Heart right ventricle (tissue), 16 donors: ENCODE measurements around the gene RAD51B. TPM values are rescaled to one million over a fixed set of nuclear protein-coding genes. Genes with fewer than 3 reads are reported as not detected.

ENCODE experiments used
- ATAC-seq, 8 donors: fragments of 200-7000 bp; cut with Tn5 transposase; one replicate each; pipeline ENCODE4 v1.9.1; 2020; ENCODE audit warnings: mild to moderate bottlenecking in 8 of 8, moderate library complexity in 8 of 8, moderate number of reproducible peaks in 1 of 8
- DNase-seq, 2 donors: peaks; one replicate each; pipeline ENCODE4 v3.0.0-alpha.2; 2020
- H3K27ac ChIP-seq, 10 donors: fragments of 200-600 bp; sonication (generic) in 2 of 10; one replicate each; pipeline versions ENCODE4 v1.5.0 to v1.8.0; 2020 to 2022; ENCODE audit warnings: mild to moderate bottlenecking in 3 of 10
- H3K27me3 ChIP-seq, 7 donors: fragments of 200-600 bp; one replicate each; pipeline ENCODE4 v1.8.0; 2021 to 2022; ENCODE audit warnings: mild to moderate bottlenecking in 2 of 7
- H3K36me3 ChIP-seq, 9 donors: fragments of 200-600 bp; sonication (generic) in 1 of 9; one replicate each; pipeline versions ENCODE4 v1.5.0 to v1.8.0; 2020 to 2022; ENCODE audit warnings: mild to moderate bottlenecking in 2 of 9
- H3K4me1 ChIP-seq, 9 donors: fragments of 200-600 bp; sonication (generic) in 1 of 9; one replicate each; pipeline versions ENCODE4 v1.5.0 to v1.8.0; 2020 to 2022; ENCODE audit warnings: mild to moderate bottlenecking in 4 of 9
- H3K4me3 ChIP-seq, 10 donors: fragments of 200-600 bp; sonication (generic) in 2 of 10; one replicate each; pipeline versions ENCODE4 v1.5.0 to v1.8.0; 2020 to 2022; ENCODE audit warnings: mild to moderate bottlenecking in 7 of 10, moderate library complexity in 2 of 10
- H3K9me3 ChIP-seq, 11 donors: fragments of 200-600 bp in 10 of 11; sonication (generic) in 2 of 11; one replicate each; pipeline versions ENCODE4 v1.5.0 to v1.8.0; 2013 to 2022; ENCODE audit warnings: mild to moderate bottlenecking in 2 of 11, control low read depth in 1 of 11, moderate library complexity in 1 of 11
- CTCF ChIP-seq, 9 donors: fragments of 200-600 bp; sonication (generic) in 2 of 9; IDR thresholded peaks; one replicate each; pipeline versions ENCODE4 v1.5.0 to v1.8.0; 2021 to 2022; ENCODE audit warnings: antibody characterized with exemption in 9 of 9, mild to moderate bottlenecking in 5 of 9, moderate library complexity in 1 of 9
- WGBS, 2 donors: extraction: QIAGEN DNeasy Blood & Tissue Kit; methylation state at CpG; one replicate each; pipeline ENCODE4 v1.1.7; 2013; ENCODE audit warnings: inconsistent platforms in 1 of 2; 5-methylcytosine and 5-hydroxymethylcytosine counted together
- intact Hi-C, 10 donors: fragments of 100-400 bp; cut with DNase I; formaldehyde crosslinking; loops; one replicate each; pipeline versions ENCODE4 v1.11.1 to v1.14.2; 2022
- polyA plus RNA-seq, 2 donors: library from polyadenylated mRNA; stranded (reverse); fragments of 200-250 nt; gene quantifications; one replicate each; pipeline ENCODE4 v1.2.3, GENCODE V29; 2013
- total RNA-seq, 10 donors: library from RNA; stranded (reverse); fragmentation: NEBNext Ultra II Directional in 3 of 10; extraction: Animal tissue kit (Norgen Biotek cat#: 25700) in 3 of 10; gene quantifications; one replicate each; pipeline versions ENCODE4 v1.2.1 to v1.2.4, GENCODE V29; 2021 to 2023
- donor health status: Arrhythmogenic right ventricular cardiomyopathy.
- donor health status: ischemic (EF 13 %, LVEDD 7.1; RV severe dilation, severe dysfunction).
- donor health status: healthy with polysubstance abuse.
- donor health status: DM: no; HTN: yes; CAD: no.
- donor health status: DM: no; HTN: no; CAD: no.
- donor health status: ischemic (EF 25% LVEDD 6.9; RV normal size, moderate dysfunction).
- donor health status: ischemic (EF 25% LVEDD 5.7; RV mildly dilated, moderate dysfunction).
- donor health status: healthy.
- donor health status: DM: yes; HTN: yes; CAD: no.
- donor health status: Ischemic cardiomyopathy.
- donor health status: ischemic (EF 35%, LVEDD 5.7; RV mildly dilated, moderate dysfunction).
- donor health status: nonischemic (EF 11% LVEDD 7.7; RV severe dilation, severe dysfunction).
- donor health status: DM: yes; HTN: yes; CAD: no.
- donor health status: PGD.
- donor health status: ischemic (EF 29% LVEDD 5.4; RV normal size, mild dysfunction).
- donor health status: nonischemic (EF 23%, LVEDD 6.1; RV moderate dilation, normal function).

RAD51B gene
- total and polyA plus RNA-seq, 12 donors: 0.88 to 8.6 (median 3.5) TPM

GRCh38 chr14:68639758-68640574 is 820.4 kb downstream of the RAD51B start:
- WGBS, 2 donors: 88 to 92% methylated on average over 10 of the region's 10 CpGs
- Histone ChIP-seq H3K4me1 (peaks cover 13 to 47% (median 34%) of the 10 kb centered on the region in 9 donors), H3K27me3 (no peaks in the 10 kb centered on the region), H3K27ac (peak overlapping the region in 9 of 10 donors; percentile 68 to 81 (median 74)), H3K36me3 (no peaks in the 10 kb centered on the region), H3K9me3 (peaks cover 0 to 29% (median 13%) of the 10 kb centered on the region in 11 donors), H3K4me3 (no peak overlapping the region)
- intact Hi-C loops: no loop called here
- no peak for DNase-seq
- no peak for TF ChIP-seq CTCF (IDR thresholded peaks at IDR 0.05)
- ATAC-seq: no peak

- H3K27me3 ChIP-seq: no peaks in the 10 kb centered on the region
- H3K27ac ChIP-seq: no peak overlapping the region
- ATAC-seq: peak in 1 of 8 donors; percentile 18
- no peaks in the 10 kb centered on the region for H3K36me3 ChIP-seq
- TF ChIP-seq CTCF (IDR thresholded peaks at IDR 0.05): no peak
- H3K4me1 ChIP-seq: peaks cover 7 to 39% (median 26%) of the 10 kb centered on the region in 9 donors
- peaks cover 0 to 29% (median 13%) of the 10 kb centered on the region in 11 donors for H3K9me3 ChIP-seq
- no peak overlapping the region for H3K4me3 ChIP-seq
- no peak for DNase-seq
- 97 to 98% methylated on average over 2 of the region's 2 CpGs for WGBS, 2 donors
- intact Hi-C loops: no loop called here
These were observed 824.1 kb downstream of the RAD51B start for GRCh38 chr14:68643673-68644072.

GRCh38 chr14:68644101-68644500 is 824.5 kb downstream of the RAD51B start:
- Histone ChIP-seq H3K4me3 (no peak overlapping the region), H3K9me3 (peaks cover 0 to 29% (median 13%) of the 10 kb centered on the region in 11 donors), H3K27ac (peak overlapping the region in 1 of 10 donors; percentile 3), H3K27me3 (no peaks in the 10 kb centered on the region), H3K36me3 (no peaks in the 10 kb centered on the region), H3K4me1 (peaks cover 2 to 35% (median 21%) of the 10 kb centered on the region in 9 donors)
- 81 to 84% methylated on average over 1 of the region's 1 CpG for WGBS, 2 donors
- DNase-seq (no peak), ATAC-seq (no peak)
- no peak for TF ChIP-seq CTCF (IDR thresholded peaks at IDR 0.05)
- intact Hi-C loops: no loop called here

GRCh38 chr14:68645371-68645770 is 825.8 kb downstream of the RAD51B start:
- TF ChIP-seq CTCF (IDR thresholded peaks at IDR 0.05): no peak
- no peak overlapping the region for H3K27ac ChIP-seq
- DNase-seq: no peak
- H3K36me3 ChIP-seq: no peaks in the 10 kb centered on the region
- WGBS, 2 donors: 63 to 67% methylated on average over 2 of the region's 2 CpGs
- intact Hi-C loops: no loop called here
- no peaks in the 10 kb centered on the region for H3K27me3 ChIP-seq
- no peak for ATAC-seq
- peaks cover 0 to 30% (median 16%) of the 10 kb centered on the region in 9 donors for H3K4me1 ChIP-seq
- H3K4me3 ChIP-seq: no peak overlapping the region
- peaks cover 0 to 25% (median 13%) of the 10 kb centered on the region in 11 donors for H3K9me3 ChIP-seq
